ENCODE measurements around the gene SMARCA1.

DNA sequence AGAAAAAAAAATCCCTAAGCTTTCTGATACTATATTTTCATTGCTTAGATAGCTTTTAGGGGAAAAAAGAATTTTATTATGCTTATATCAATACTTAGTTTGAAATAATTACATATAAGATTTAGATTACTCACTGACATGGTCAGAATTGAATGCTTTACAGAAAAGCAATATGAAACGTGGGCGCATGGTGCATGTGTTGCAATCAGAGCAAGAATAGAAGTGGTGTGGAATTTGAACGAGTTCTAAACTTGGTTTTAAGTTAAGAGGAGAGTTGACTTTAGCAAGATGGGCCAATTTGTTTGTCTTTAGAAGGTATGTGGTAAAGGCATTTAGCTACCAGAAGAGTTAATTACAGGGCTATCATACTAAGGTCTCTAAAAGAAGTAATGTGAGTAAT lies 38.2 kb upstream of the SMARCA1 start:
- no peak for TF ChIP-seq CEBPB (IDR thresholded peaks at IDR 0.05; ENCODE audit: low read depth, low read length)
- TF ChIP-seq POLR2A (IDR thresholded peaks at IDR 0.05; ENCODE audit: low read depth, low read length), result no peak
- TF ChIP-seq, protein P1, sequence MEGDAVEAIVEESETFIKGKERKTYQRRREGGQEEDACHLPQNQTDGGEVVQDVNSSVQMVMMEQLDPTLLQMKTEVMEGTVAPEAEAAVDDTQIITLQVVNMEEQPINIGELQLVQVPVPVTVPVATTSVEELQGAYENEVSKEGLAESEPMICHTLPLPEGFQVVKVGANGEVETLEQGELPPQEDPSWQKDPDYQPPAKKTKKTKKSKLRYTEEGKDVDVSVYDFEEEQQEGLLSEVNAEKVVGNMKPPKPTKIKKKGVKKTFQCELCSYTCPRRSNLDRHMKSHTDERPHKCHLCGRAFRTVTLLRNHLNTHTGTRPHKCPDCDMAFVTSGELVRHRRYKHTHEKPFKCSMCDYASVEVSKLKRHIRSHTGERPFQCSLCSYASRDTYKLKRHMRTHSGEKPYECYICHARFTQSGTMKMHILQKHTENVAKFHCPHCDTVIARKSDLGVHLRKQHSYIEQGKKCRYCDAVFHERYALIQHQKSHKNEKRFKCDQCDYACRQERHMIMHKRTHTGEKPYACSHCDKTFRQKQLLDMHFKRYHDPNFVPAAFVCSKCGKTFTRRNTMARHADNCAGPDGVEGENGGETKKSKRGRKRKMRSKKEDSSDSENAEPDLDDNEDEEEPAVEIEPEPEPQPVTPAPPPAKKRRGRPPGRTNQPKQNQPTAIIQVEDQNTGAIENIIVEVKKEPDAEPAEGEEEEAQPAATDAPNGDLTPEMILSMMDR (conservative IDR thresholded peaks at IDR 0.05; ENCODE audit: low read depth, low read length), result no peak
- TF ChIP-seq RAD21 (IDR thresholded peaks at IDR 0.05; ENCODE audit: low read length), result no peak
- TF ChIP-seq SMC3 (IDR thresholded peaks at IDR 0.05; ENCODE audit: low read depth, low read length), result no peak
- TF ChIP-seq RFX5 (IDR thresholded peaks at IDR 0.05; ENCODE audit: low read depth, low read length), result no peak
- TF ChIP-seq MAZ (IDR thresholded peaks at IDR 0.05; ENCODE audit: borderline replicate concordance, low read depth, low read length), result no peak
- no peak for TF ChIP-seq MAFK (IDR thresholded peaks at IDR 0.05; ENCODE audit: low read depth, low read length)
- TF ChIP-seq, protein P2, sequence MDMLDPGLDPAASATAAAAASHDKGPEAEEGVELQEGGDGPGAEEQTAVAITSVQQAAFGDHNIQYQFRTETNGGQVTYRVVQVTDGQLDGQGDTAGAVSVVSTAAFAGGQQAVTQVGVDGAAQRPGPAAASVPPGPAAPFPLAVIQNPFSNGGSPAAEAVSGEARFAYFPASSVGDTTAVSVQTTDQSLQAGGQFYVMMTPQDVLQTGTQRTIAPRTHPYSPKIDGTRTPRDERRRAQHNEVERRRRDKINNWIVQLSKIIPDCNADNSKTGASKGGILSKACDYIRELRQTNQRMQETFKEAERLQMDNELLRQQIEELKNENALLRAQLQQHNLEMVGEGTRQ (IDR thresholded peaks at IDR 0.05; ENCODE audit: low read depth, low read length), result no peak
- no peak for TF ChIP-seq BHLHE40 (IDR thresholded peaks at IDR 0.05; ENCODE audit: low read depth, low read length)
- TF ChIP-seq FOS (IDR thresholded peaks at IDR 0.05; ENCODE audit: low read depth, low read length), result no peak
- TF ChIP-seq CHD1 (IDR thresholded peaks at IDR 0.05; ENCODE audit: low read depth, low read length), result no peak

All from IMR-90 (cell line).